ENCODE data around the gene PCDH10. TPM values are rescaled to one million over a fixed set of nuclear protein-coding genes. Genes with fewer than 3 reads are reported as not detected.

PCDH10 gene
- total RNA-seq: 3.8 and 5.1 TPM in 2 replicates

GRCh38 chr4:133148690-133149363, at the start of gene PCDH10:
Gene PCDH10, plus strand, starts transcription at chr4:133149294. Its CDS starts 847 bp downstream, at chr4:133150141.
- Histone ChIP-seq H3K4me3 (ENCODE audit: insufficient read depth, low read length) (peak within 1 kb of the TSS; percentile 77), H3K79me2 (ENCODE audit: insufficient read depth, low read length) (peaks cover 4% of the 10 kb centered on the region), H3K27ac (ENCODE audit: low read depth, low read length) (peak within 1 kb of the TSS; percentile 18), H3K27me3 (ENCODE audit: insufficient read depth, low read length) (peaks cover 38% of the 10 kb centered on the region), H4K20me1 (ENCODE audit: insufficient read depth, low read length) (no peaks in the 10 kb centered on the region), H3K36me3 (ENCODE audit: insufficient read depth, low read length) (no peaks in the 10 kb centered on the region), H3K9me3 (ENCODE audit: low read depth, low read length) (no peaks in the 10 kb centered on the region), H3K4me2 (ENCODE audit: insufficient read depth, low read length) (peak within 1 kb of the TSS; percentile 99), H3K4me1 (ENCODE audit: insufficient read depth, low read length) (peaks cover 40% of the 10 kb centered on the region), H2AFZ (ENCODE audit: low read length) (peak within 1 kb of the TSS; percentile 94)
- peak; percentile 98 for DNase-seq (ENCODE audit: insufficient read length, low spot score, missing footprints)
- TF ChIP-seq CTCF (IDR thresholded peaks at IDR 0.05; ENCODE audit: extremely low read depth, low read depth, low read length): no peak

GRCh38 chr4:133102043-133102442, 47.1 kb upstream of the PCDH10 start:
- Histone ChIP-seq H2AFZ (ENCODE audit: low read length) (no peak overlapping the region), H3K27ac (ENCODE audit: low read depth, low read length) (no peak overlapping the region), H3K4me2 (ENCODE audit: insufficient read depth, low read length) (no peak overlapping the region), H4K20me1 (ENCODE audit: insufficient read depth, low read length) (no peaks in the 10 kb centered on the region), H3K79me2 (ENCODE audit: insufficient read depth, low read length) (no peaks in the 10 kb centered on the region), H3K4me1 (ENCODE audit: insufficient read depth, low read length) (no peaks in the 10 kb centered on the region), H3K36me3 (ENCODE audit: insufficient read depth, low read length) (no peaks in the 10 kb centered on the region), H3K4me3 (ENCODE audit: insufficient read depth, low read length) (no peak overlapping the region), H3K9me3 (ENCODE audit: low read depth, low read length) (no peaks in the 10 kb centered on the region), H3K27me3 (ENCODE audit: insufficient read depth, low read length) (no peaks in the 10 kb centered on the region)
- TF ChIP-seq CTCF (IDR thresholded peaks at IDR 0.05; ENCODE audit: extremely low read depth, low read depth, low read length): no peak
- no peak for DNase-seq (ENCODE audit: insufficient read length, low spot score, missing footprints)

GRCh38 chr4:133102612-133103409, 46.3 kb upstream of the PCDH10 start:
- no peaks in the 10 kb centered on the region for H3K9me3 ChIP-seq (ENCODE audit: low read depth, low read length)
- no peaks in the 10 kb centered on the region for H3K4me1 ChIP-seq (ENCODE audit: insufficient read depth, low read length)
- no peaks in the 10 kb centered on the region for H3K36me3 ChIP-seq (ENCODE audit: insufficient read depth, low read length)
- no peak overlapping the region for H2AFZ ChIP-seq (ENCODE audit: low read length)
- H3K4me2 ChIP-seq (ENCODE audit: insufficient read depth, low read length): no peak overlapping the region
- H3K79me2 ChIP-seq (ENCODE audit: insufficient read depth, low read length): no peaks in the 10 kb centered on the region
- no peaks in the 10 kb centered on the region for H4K20me1 ChIP-seq (ENCODE audit: insufficient read depth, low read length)
- no peak overlapping the region for H3K4me3 ChIP-seq (ENCODE audit: insufficient read depth, low read length)
- H3K27ac ChIP-seq (ENCODE audit: low read depth, low read length): no peak overlapping the region
- no peak for TF ChIP-seq CTCF (IDR thresholded peaks at IDR 0.05; ENCODE audit: extremely low read depth, low read depth, low read length)
- no peak for DNase-seq (ENCODE audit: insufficient read length, low spot score, missing footprints)
- no peaks in the 10 kb centered on the region for H3K27me3 ChIP-seq (ENCODE audit: insufficient read depth, low read length)

GRCh38 chr4:133112641-133113040, 36.5 kb upstream of the PCDH10 start:
- H2AFZ ChIP-seq (ENCODE audit: low read length): no peak overlapping the region
- DNase-seq (ENCODE audit: insufficient read length, low spot score, missing footprints): no peak
- H3K4me2 ChIP-seq (ENCODE audit: insufficient read depth, low read length): no peak overlapping the region
- no peak overlapping the region for H3K27ac ChIP-seq (ENCODE audit: low read depth, low read length)
- no peaks in the 10 kb centered on the region for H3K36me3 ChIP-seq (ENCODE audit: insufficient read depth, low read length)
- H3K27me3 ChIP-seq (ENCODE audit: insufficient read depth, low read length): no peaks in the 10 kb centered on the region
- no peaks in the 10 kb centered on the region for H3K9me3 ChIP-seq (ENCODE audit: low read depth, low read length)
- no peaks in the 10 kb centered on the region for H3K4me1 ChIP-seq (ENCODE audit: insufficient read depth, low read length)
- TF ChIP-seq CTCF (IDR thresholded peaks at IDR 0.05; ENCODE audit: extremely low read depth, low read depth, low read length): no peak
- H3K4me3 ChIP-seq (ENCODE audit: insufficient read depth, low read length): no peak overlapping the region
- no peaks in the 10 kb centered on the region for H4K20me1 ChIP-seq (ENCODE audit: insufficient read depth, low read length)
- no peaks in the 10 kb centered on the region for H3K79me2 ChIP-seq (ENCODE audit: insufficient read depth, low read length)
